H1 (cell line): Measurements from ENCODE around the gene COL27A1. TPM values are rescaled to one million over a fixed set of nuclear protein-coding genes. Genes with fewer than 3 reads are reported as not detected.

Source experiments
- CHD1 ChIP-seq: IDR thresholded peaks from 2 replicates; pipeline ENCODE4 v1.6.1; 2012; ENCODE audit warnings: low read depth, low read length, improper control_type of control experiment
- GTF2F1 ChIP-seq: IDR thresholded peaks from 2 replicates; pipeline ENCODE4 v1.6.1; 2012; ENCODE audit warnings: low read depth, low read length, improper control_type of control experiment, borderline replicate concordance
- SP2 ChIP-seq: IDR thresholded peaks from 2 replicates; pipeline ENCODE4 v1.6.1; 2012; ENCODE audit warnings: mild to moderate bottlenecking, low read length, inconsistent platforms
- ZNF274 ChIP-seq: IDR thresholded peaks from 2 replicates; pipeline ENCODE4 v1.7.0; 2012; ENCODE audit warnings: low read length, borderline replicate concordance; ENCODE audit errors: extremely low read depth
- polyA plus RNA-seq, 7 experiments: library from polyadenylated mRNA; depleted of rRNA in 3 of 7; stranded (reverse) in 5 of 7; unstranded in 2 of 7; fragments of >200 nt in 5 of 7; fragments of 200-250 nt in 2 of 7; gene quantifications; 1 replicate in 5 of 7; 2 replicates in 1 of 7; 4 replicates in 1 of 7; pipeline versions ENCODE4 v1.2.1 to v1.2.3, GENCODE V29; 2011 to 2013; ENCODE audit warnings: missing spikeins in 2 of 7, mixed read lengths in 2 of 7
- total RNA-seq: library from RNA; stranded (reverse); fragmentation: NEBNext Ultra II Directional; extraction: Animal tissue kit (Norgen Biotek cat#: 25700); gene quantifications from 2 replicates; pipeline ENCODE4 v1.2.1, GENCODE V29; 2021
- TF ChIP-seq, protein P1 (sequence below): fragments of 300-600 bp; sonication (generic); IDR thresholded peaks from 2 replicates; pipeline ENCODE4 v1.7.1; 2012; ENCODE audit warnings: low read length, moderate library complexity, mild to moderate bottlenecking, inconsistent platforms; ENCODE audit not compliant: insufficient replicate concordance
- TF ChIP-seq, protein P2 (sequence below): IDR thresholded peaks from 2 replicates; pipeline ENCODE4 v1.6.1; 2011; ENCODE audit warnings: low read depth, mild to moderate bottlenecking, low read length; ENCODE audit not compliant: insufficient read depth

The COL27A1 gene
- total and polyA plus RNA-seq, 2 of the 8 experiments (the other 6 are each of a cell fraction or from before 2014, with no cell fraction given), result 15.1 to 22.8 TPM

DNA sequence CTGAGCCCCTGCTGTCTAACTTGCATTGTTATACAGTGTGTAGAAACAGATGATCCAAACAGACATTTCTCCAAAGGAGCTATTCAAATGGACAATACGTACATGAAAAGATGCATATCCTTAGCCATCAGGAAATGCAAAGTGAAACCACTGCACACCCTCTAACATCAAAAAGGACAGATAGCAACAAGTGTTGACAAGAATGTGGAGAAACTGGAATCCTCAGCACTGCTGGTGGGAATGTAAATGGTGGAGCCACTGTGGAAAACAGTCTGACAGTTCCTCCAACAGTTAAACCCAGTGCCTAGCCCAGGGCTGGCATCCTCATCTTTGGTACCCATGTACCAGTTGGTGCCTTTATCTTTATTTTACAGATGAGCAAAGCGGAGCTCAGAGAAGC is 182.8 kb downstream of the COL27A1 start (continued):
- TF ChIP-seq, protein P1, sequence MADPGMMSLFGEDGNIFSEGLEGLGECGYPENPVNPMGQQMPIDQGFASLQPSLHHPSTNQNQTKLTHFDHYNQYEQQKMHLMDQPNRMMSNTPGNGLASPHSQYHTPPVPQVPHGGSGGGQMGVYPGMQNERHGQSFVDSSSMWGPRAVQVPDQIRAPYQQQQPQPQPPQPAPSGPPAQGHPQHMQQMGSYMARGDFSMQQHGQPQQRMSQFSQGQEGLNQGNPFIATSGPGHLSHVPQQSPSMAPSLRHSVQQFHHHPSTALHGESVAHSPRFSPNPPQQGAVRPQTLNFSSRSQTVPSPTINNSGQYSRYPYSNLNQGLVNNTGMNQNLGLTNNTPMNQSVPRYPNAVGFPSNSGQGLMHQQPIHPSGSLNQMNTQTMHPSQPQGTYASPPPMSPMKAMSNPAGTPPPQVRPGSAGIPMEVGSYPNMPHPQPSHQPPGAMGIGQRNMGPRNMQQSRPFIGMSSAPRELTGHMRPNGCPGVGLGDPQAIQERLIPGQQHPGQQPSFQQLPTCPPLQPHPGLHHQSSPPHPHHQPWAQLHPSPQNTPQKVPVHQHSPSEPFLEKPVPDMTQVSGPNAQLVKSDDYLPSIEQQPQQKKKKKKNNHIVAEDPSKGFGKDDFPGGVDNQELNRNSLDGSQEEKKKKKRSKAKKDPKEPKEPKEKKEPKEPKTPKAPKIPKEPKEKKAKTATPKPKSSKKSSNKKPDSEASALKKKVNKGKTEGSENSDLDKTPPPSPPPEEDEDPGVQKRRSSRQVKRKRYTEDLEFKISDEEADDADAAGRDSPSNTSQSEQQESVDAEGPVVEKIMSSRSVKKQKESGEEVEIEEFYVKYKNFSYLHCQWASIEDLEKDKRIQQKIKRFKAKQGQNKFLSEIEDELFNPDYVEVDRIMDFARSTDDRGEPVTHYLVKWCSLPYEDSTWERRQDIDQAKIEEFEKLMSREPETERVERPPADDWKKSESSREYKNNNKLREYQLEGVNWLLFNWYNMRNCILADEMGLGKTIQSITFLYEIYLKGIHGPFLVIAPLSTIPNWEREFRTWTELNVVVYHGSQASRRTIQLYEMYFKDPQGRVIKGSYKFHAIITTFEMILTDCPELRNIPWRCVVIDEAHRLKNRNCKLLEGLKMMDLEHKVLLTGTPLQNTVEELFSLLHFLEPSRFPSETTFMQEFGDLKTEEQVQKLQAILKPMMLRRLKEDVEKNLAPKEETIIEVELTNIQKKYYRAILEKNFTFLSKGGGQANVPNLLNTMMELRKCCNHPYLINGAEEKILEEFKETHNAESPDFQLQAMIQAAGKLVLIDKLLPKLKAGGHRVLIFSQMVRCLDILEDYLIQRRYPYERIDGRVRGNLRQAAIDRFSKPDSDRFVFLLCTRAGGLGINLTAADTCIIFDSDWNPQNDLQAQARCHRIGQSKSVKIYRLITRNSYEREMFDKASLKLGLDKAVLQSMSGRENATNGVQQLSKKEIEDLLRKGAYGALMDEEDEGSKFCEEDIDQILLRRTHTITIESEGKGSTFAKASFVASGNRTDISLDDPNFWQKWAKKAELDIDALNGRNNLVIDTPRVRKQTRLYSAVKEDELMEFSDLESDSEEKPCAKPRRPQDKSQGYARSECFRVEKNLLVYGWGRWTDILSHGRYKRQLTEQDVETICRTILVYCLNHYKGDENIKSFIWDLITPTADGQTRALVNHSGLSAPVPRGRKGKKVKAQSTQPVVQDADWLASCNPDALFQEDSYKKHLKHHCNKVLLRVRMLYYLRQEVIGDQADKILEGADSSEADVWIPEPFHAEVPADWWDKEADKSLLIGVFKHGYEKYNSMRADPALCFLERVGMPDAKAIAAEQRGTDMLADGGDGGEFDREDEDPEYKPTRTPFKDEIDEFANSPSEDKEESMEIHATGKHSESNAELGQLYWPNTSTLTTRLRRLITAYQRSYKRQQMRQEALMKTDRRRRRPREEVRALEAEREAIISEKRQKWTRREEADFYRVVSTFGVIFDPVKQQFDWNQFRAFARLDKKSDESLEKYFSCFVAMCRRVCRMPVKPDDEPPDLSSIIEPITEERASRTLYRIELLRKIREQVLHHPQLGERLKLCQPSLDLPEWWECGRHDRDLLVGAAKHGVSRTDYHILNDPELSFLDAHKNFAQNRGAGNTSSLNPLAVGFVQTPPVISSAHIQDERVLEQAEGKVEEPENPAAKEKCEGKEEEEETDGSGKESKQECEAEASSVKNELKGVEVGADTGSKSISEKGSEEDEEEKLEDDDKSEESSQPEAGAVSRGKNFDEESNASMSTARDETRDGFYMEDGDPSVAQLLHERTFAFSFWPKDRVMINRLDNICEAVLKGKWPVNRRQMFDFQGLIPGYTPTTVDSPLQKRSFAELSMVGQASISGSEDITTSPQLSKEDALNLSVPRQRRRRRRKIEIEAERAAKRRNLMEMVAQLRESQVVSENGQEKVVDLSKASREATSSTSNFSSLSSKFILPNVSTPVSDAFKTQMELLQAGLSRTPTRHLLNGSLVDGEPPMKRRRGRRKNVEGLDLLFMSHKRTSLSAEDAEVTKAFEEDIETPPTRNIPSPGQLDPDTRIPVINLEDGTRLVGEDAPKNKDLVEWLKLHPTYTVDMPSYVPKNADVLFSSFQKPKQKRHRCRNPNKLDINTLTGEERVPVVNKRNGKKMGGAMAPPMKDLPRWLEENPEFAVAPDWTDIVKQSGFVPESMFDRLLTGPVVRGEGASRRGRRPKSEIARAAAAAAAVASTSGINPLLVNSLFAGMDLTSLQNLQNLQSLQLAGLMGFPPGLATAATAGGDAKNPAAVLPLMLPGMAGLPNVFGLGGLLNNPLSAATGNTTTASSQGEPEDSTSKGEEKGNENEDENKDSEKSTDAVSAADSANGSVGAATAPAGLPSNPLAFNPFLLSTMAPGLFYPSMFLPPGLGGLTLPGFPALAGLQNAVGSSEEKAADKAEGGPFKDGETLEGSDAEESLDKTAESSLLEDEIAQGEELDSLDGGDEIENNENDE, result no peak
- TF ChIP-seq CHD1, result no peak
- TF ChIP-seq SP2, result no peak
- TF ChIP-seq ZNF274, result no peak
- TF ChIP-seq, protein P2, sequence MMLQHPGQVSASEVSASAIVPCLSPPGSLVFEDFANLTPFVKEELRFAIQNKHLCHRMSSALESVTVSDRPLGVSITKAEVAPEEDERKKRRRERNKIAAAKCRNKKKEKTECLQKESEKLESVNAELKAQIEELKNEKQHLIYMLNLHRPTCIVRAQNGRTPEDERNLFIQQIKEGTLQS, result no peak
- no peak for TF ChIP-seq GTF2F1
